ENCODE data around the gene XRCC3.

Gene XRCC3

DNA sequence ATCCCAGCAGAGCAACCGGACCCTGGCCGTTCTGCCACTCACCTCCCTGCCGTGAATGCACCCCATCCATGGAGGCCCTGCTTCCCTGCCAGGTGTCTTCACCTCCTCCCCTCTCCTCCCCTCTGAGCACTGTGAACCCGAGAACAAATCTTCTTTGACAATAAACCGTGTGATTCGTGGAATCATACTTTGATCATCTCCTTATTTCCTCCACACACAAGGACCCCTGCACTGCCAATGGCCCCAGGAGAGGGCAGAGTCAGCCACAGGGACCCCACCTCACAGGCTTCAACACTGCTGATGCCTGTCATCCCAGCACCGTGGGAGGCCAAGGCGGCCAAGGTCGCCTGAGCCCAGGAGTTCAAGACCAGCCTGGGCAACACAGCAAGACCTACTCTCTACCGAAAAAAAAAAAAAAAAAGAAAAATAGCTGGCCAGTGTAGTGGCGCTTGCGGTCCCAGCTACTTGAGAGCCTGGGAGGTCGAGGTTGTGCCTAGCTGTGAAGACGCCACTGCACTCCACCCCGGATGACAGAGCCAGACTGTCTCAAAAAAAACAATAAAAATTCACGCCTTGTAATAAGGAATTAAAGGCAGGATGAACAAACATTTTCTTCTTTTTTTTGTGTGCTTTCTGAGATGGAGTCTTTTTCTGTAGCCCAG is 1.1 kb downstream of the XRCC3 start:
- peak overlapping the region; percentile 44 for H3K4me3 ChIP-seq (ENCODE audit: low read depth, low read length)
- H3K27me3 ChIP-seq (ENCODE audit: insufficient read depth, low read depth, severe bottlenecking) = no peaks in the 10 kb centered on the region
- H3K9me3 ChIP-seq (ENCODE audit: severe bottlenecking) = no peaks in the 10 kb centered on the region
- TF ChIP-seq, protein P1, sequence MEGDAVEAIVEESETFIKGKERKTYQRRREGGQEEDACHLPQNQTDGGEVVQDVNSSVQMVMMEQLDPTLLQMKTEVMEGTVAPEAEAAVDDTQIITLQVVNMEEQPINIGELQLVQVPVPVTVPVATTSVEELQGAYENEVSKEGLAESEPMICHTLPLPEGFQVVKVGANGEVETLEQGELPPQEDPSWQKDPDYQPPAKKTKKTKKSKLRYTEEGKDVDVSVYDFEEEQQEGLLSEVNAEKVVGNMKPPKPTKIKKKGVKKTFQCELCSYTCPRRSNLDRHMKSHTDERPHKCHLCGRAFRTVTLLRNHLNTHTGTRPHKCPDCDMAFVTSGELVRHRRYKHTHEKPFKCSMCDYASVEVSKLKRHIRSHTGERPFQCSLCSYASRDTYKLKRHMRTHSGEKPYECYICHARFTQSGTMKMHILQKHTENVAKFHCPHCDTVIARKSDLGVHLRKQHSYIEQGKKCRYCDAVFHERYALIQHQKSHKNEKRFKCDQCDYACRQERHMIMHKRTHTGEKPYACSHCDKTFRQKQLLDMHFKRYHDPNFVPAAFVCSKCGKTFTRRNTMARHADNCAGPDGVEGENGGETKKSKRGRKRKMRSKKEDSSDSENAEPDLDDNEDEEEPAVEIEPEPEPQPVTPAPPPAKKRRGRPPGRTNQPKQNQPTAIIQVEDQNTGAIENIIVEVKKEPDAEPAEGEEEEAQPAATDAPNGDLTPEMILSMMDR (IDR thresholded peaks at IDR 0.05; ENCODE audit: low read depth, low read length) = no peak
- peak overlapping the region; percentile 92 for H3K27ac ChIP-seq
- peaks cover 49% of the 10 kb centered on the region for H3K36me3 ChIP-seq
- DNase-seq = no peak

DNA sequence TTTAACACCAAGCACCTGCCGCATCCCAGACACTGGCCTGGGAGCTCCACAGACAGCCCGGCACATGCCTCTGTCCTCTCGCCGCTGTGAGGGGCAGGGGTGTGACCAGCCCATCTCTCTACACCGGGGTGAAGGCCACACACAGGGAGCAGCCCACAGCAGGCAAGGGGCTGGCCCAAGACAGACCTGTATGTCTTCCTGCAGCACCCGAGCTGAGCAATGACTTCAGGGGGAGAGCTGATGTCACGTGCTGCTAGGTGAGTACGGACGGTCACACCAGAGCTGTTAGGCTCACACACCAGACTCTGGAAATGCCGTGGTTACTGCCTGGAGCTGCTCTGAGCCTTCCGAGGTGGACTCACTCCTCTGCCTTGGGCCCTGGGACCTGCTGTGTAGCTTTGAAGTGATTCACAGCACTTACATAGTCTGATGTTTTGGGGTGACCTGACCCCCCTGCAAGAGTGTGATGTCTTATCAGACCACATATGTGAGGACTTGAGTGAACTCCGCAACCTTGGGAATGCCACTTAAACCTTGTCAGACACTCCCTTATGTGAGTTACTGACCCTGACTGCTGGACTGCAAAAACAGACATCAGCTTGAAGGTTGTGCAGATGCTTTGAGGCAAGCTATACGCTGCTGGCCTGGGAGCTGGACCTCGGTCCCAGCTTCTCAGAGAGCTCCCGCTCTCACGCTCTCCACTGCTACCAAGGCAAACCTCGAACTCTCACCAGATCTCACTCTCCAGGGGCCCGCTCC is 1.8 kb downstream of the XRCC3 start:
- no peak overlapping the region for H3K27ac ChIP-seq
- no peak for DNase-seq
- no peaks in the 10 kb centered on the region for H3K9me3 ChIP-seq (ENCODE audit: severe bottlenecking)
- TF ChIP-seq, protein P1 (IDR thresholded peaks at IDR 0.05; ENCODE audit: low read depth, low read length) = no peak
- H3K4me3 ChIP-seq (ENCODE audit: low read depth, low read length) = no peak overlapping the region
- peaks cover 56% of the 10 kb centered on the region for H3K36me3 ChIP-seq
- H3K27me3 ChIP-seq (ENCODE audit: insufficient read depth, low read depth, severe bottlenecking) = no peaks in the 10 kb centered on the region

DNA sequence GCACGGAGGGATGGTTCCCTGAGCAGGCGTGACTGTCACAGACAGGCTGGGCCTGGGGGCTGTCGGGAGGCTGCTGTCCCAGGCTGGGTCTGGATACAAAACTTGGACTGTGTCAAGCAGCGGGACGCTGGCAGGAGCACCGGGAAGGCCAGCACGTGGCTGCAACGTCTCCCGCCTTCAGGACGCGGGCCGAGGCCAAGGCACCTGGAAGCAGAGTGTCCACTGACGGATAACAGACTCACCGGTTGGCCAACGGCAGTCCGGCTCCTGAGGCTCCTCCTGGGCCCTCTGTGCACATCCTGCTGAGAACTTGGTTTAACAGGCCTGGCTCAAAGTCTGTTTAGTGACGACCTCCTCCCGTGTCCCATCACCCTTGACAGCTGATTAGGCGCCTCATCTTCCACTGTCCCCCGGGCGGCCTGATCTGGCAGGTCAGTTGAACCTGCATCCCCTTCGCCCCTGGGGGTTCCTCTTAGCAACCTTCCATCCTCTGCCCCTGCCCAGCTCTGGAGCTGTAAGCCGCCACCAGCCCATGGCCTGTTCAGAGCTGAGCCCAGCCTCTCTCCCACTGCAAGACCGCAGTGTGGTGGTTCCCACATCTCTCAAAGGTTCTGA is 2.5 kb downstream of the XRCC3 start:
- Histone ChIP-seq H3K9me3 (ENCODE audit: severe bottlenecking) (no peaks in the 10 kb centered on the region), H3K27me3 (ENCODE audit: insufficient read depth, low read depth, severe bottlenecking) (no peaks in the 10 kb centered on the region), H3K27ac (no peak overlapping the region), H3K36me3 (peaks cover 62% of the 10 kb centered on the region), H3K4me3 (ENCODE audit: low read depth, low read length) (no peak overlapping the region)
- no peak for DNase-seq
- TF ChIP-seq, protein P1 (IDR thresholded peaks at IDR 0.05; ENCODE audit: low read depth, low read length) = no peak

DNA sequence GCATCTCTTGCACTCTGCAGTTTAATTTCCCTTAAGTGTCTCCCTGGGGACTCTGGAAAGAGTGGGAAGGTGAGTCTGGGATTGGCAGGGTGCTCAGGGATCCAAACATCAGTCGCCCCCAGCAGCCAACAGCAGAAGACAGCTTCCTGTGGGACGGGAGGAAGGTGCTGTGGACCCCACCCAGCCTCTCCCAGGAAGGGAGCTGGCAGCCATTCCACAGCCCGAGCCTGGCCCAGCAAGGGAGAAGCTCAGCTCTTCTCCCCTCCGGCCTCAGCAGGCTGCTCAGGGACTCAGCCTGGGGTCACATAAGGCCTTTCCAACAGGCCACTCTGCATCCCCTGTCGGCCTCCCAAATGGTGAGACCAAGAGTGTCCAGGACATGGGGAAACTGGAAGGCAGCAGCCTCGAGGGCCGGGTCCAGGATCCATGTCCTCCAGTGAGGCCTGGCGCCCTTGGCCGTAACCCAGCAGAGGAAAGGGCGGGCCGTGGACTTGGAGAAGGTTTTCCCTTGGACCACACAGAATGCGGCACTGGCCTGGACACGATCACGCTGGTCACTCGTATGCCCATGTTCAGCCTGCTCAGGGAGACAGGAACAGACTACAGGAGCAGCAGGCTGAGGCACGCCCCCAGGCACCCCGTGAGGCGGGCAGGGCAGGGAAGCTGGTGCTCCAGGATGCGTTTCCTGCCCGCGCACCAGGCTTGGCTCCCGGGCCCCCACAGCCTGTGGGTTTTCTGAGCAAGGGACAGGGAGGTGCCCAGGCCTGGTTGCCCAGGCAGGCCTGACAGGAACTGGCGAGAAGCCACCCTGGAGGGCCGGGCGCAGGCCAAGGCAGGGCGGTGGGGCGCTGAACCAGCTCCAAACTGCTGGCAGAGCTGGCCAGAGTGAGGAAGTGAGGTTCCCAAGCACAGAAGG is 3.5 kb downstream of the XRCC3 start:
- no peaks in the 10 kb centered on the region for H3K27me3 ChIP-seq (ENCODE audit: insufficient read depth, low read depth, severe bottlenecking)

DNA sequence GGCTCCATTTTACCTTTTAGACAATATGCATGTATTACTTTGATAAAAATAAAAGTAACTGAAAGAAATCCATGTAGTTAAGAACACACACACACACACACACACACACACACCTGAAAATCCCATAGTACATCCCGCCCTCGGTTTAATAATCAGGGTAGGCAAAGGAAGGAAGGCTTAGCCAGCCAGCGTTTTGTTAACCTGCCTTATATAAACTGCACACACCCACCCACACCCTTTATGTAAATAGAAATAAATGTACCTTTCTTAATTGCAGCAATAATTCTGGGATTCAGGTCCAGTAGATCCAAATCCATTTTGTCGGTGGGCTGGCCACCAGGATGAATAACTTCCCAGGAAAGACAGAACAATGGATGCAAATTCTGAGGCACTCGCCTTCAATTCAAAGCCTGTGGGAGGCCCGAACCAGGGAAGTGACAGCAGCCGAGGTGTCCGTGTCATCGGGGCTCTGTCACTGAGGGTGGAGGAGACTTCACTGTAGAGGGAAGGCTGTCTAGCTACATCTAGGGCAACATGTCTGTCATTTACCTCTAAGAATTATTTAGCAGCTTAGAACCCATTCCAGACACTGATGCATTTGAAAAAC is 4.4 kb downstream of the XRCC3 start:
- Histone ChIP-seq H3K9me3 (ENCODE audit: severe bottlenecking) (no peaks in the 10 kb centered on the region), H3K4me3 (ENCODE audit: low read depth, low read length) (no peak overlapping the region), H3K27ac (no peak overlapping the region), H3K36me3 (peaks cover 74% of the 10 kb centered on the region), H3K27me3 (ENCODE audit: insufficient read depth, low read depth, severe bottlenecking) (no peaks in the 10 kb centered on the region)
- TF ChIP-seq, protein P1 (IDR thresholded peaks at IDR 0.05; ENCODE audit: low read depth, low read length) = no peak
- DNase-seq = no peak

More for the DNA sequence above, 3.5 kb downstream of the XRCC3 start:
- no peak for DNase-seq
- H3K9me3 ChIP-seq (ENCODE audit: severe bottlenecking) = no peaks in the 10 kb centered on the region
- H3K4me3 ChIP-seq (ENCODE audit: low read depth, low read length) = no peak overlapping the region
- no peak overlapping the region for H3K27ac ChIP-seq
- peaks cover 65% of the 10 kb centered on the region for H3K36me3 ChIP-seq
- TF ChIP-seq, protein P1 (IDR thresholded peaks at IDR 0.05; ENCODE audit: low read depth, low read length) = no peak
